Middle frontal gyrus (tissue), 1 donor: ENCODE measurements around the gene JPH3.

ENCODE experiments used
- DNase-seq: peaks from one replicate; pipeline ENCODE4 v3.0.0-alpha.2; 2015; ENCODE audit warnings: low spot score; ENCODE audit errors: extremely low spot score

Gene JPH3

GRCh38 chr16:87600246-87600645 lies 2.1 kb upstream of the JPH3 start:
- no peak for DNase-seq

GRCh38 chr16:87601401-87601981 lies 817 bp upstream of the JPH3 start:
- no peak for DNase-seq

GRCh38 chr16:87602821-87603683 lies 744 bp downstream of the JPH3 start:
- no peak for DNase-seq

- DNase-seq = no peak
Observed at GRCh38 chr16:87603684-87604633, 1.7 kb downstream of the JPH3 start.

- DNase-seq = no peak
Observed at GRCh38 chr16:87604634-87605111, 2.4 kb downstream of the JPH3 start.

GRCh38 chr16:87607223-87607622 lies 4.9 kb downstream of the JPH3 start:
- DNase-seq = no peak

- DNase-seq = no peak
Observed at GRCh38 chr16:87607871-87608270, 5.6 kb downstream of the JPH3 start.

- DNase-seq = no peak
Observed at GRCh38 chr16:87608400-87608985, 6.2 kb downstream of the JPH3 start.

GRCh38 chr16:87610026-87610425 lies 7.7 kb downstream of the JPH3 start:
- DNase-seq = no peak

- DNase-seq = no peak
Observed at GRCh38 chr16:87611456-87611855, 9.1 kb downstream of the JPH3 start.

GRCh38 chr16:87613961-87614360 lies 11.7 kb downstream of the JPH3 start:
- no peak for DNase-seq

GRCh38 chr16:87615621-87616041 lies 13.3 kb downstream of the JPH3 start:
- DNase-seq = no peak

- DNase-seq = no peak
Observed at GRCh38 chr16:87616556-87616955, 14.2 kb downstream of the JPH3 start.

GRCh38 chr16:87618216-87618615 lies 15.9 kb downstream of the JPH3 start:
- DNase-seq = no peak

GRCh38 chr16:87619360-87620200 lies 17.3 kb downstream of the JPH3 start:
- DNase-seq = no peak

GRCh38 chr16:87620201-87620495 lies 17.8 kb downstream of the JPH3 start:
- DNase-seq = no peak

GRCh38 chr16:87621550-87621829 lies 19.2 kb downstream of the JPH3 start:
- no peak for DNase-seq

- DNase-seq = no peak
Observed at GRCh38 chr16:87621976-87622713, 19.8 kb downstream of the JPH3 start.

- DNase-seq = no peak
Observed at GRCh38 chr16:87622756-87623319, 20.5 kb downstream of the JPH3 start.
